ENCODE data around the gene ING3.

The ING3 gene

DNA sequence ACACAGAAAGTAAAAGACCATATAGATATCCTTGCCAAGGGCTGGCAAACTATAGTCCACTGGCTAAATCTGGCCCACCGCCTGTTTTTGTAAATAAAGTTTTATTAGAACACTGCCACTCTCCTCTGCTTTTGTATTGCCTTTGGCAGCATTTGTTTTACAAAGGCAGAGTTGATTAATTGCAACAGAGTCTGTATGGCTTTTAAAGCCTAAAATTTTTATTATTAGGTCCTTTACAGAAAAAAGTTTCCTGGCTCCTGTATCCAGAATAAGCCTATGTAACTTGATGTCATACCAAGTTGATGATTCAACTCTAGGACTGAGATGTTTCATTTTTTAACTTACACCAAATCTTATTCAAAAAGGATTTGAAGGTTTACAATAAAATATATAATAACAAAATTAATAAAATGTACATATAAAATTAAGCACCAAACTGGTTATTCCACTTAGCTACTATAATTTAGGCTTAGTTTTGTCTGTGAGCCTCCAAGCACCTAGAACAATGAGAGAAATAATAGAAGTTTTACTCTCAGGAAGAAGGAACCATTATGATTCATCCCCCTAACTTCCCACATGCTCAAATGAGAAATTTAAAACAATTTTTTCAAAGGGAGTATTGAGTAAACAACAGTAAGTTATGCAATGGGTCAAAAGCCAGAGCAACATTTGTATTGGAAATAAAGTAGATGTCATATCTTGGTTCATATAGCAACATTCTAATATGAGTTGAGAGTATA is 69.8 kb downstream of the ING3 start:
- no peak overlapping the region for H3K4me3 ChIP-seq (ENCODE audit: low read depth, low read length)
- TF ChIP-seq, protein P1, sequence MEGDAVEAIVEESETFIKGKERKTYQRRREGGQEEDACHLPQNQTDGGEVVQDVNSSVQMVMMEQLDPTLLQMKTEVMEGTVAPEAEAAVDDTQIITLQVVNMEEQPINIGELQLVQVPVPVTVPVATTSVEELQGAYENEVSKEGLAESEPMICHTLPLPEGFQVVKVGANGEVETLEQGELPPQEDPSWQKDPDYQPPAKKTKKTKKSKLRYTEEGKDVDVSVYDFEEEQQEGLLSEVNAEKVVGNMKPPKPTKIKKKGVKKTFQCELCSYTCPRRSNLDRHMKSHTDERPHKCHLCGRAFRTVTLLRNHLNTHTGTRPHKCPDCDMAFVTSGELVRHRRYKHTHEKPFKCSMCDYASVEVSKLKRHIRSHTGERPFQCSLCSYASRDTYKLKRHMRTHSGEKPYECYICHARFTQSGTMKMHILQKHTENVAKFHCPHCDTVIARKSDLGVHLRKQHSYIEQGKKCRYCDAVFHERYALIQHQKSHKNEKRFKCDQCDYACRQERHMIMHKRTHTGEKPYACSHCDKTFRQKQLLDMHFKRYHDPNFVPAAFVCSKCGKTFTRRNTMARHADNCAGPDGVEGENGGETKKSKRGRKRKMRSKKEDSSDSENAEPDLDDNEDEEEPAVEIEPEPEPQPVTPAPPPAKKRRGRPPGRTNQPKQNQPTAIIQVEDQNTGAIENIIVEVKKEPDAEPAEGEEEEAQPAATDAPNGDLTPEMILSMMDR (IDR thresholded peaks at IDR 0.05; ENCODE audit: low read depth, low read length): no peak
- DNase-seq (ENCODE audit: low read depth, low spot score): peak; percentile 79
- in situ Hi-C loops (cut with HindIII; ENCODE audit: low sequenced_read_pairs): no loop called here

DNA sequence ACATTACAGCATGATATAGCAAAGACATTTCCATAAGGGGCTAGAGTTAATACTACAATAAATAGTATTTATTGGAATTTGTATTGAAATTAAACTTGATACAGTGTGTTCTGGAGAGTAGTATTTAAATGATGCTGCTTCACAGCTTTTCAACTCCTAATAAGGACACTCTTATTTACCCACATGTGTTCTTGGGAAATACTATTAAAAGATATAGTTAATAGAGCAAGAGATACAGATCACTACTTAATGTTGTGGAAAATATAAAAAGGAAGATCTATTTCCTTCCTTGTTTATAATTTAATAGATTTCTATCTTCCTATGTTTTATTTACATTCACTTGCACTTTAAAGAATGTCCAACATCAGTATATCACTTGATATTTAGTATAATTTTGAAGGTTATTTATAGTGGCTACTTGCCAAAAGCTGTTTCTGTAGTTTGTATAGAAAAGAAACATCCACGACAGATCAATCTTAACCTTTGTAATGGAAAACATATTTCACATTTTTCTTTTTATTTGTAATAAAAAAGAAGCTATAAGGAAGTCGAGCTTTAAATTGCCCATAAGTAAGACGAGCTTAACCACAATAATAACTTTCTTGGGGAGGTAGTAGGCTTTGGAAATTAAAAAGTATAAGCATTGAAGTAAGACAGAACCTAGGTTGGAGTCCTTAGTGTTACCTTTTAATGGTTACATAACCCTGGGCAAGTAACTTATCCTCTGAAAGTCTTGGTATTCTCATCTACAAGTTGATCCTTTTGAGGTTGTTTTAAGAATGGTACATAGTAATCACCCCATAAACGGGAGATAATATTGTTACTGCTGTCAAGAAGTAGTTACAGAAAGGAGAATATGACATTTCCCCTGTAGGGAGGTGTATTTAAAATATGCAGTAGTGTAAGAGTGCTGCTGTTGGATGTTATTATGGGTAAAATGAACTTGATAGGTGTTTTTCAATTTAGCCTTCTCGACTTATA is 70.7 kb downstream of the ING3 start:
- TF ChIP-seq, protein P1 (IDR thresholded peaks at IDR 0.05; ENCODE audit: low read depth, low read length): no peak
- no peak for DNase-seq (ENCODE audit: low read depth, low spot score)
- no peak overlapping the region for H3K4me3 ChIP-seq (ENCODE audit: low read depth, low read length)
- in situ Hi-C loops (cut with HindIII; ENCODE audit: low sequenced_read_pairs): no loop called here

DNA sequence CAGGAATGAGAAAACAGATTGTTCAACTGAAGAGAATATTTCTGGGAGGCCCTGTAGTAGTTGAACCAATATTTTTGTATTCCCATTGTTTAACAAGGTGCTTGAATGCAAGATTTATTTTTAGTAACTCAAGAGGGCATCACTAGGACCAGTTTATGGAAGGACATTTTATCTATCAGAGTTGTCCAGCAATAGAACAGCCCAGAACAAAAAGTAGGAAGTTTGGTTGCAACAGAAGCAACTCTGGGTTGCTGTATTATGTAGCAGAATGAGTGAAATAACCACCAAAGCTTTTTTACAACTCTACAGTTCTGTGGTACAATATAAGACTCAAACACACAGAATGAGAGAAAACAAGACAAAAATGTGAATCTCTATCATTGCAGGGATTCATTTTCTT is 72.6 kb downstream of the ING3 start:
- no peak for DNase-seq (ENCODE audit: low read depth, low spot score)
- in situ Hi-C loops (cut with HindIII; ENCODE audit: low sequenced_read_pairs): no loop called here
- H3K4me3 ChIP-seq (ENCODE audit: low read depth, low read length): no peak overlapping the region
- TF ChIP-seq, protein P1 (IDR thresholded peaks at IDR 0.05; ENCODE audit: low read depth, low read length): no peak

DNA sequence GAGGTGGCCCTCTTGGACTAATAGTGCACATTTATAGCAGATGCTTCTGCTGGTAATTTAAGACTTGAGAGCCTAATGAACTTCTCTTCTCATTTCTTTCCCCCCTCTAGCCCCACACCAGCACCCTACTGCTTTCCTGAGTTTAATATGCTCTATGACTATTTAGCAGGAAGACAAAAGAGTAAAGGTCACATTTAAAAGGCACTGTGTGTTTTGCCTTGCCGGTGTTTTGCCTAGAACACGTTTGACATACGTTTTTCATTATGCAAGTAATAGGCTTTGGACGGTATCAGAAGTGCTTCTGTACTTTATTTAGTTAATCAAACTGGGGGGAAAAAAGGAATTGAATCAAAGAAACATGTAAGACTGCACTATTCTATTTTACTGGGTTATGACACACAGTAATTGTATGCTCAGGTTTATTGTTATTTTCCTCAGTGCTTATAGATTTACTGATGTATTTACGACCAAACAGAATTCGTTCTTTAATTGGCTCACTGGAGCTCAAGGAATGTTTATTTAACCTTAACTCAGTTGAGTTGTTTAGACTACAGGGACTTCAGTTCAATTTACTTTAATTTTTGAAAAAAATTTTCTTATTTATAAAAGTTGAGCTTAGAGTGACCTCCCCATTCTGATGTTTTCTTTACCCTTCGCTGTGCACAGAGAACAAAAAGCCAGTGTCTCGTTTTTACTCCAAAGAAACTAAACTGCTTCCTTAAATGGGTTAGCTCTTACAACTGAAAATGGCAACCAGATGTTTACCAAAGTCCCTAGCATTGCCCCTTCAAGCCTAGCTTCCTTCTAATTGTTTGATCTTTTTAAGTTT is 73.3 kb downstream of the ING3 start:
- TF ChIP-seq, protein P1 (IDR thresholded peaks at IDR 0.05; ENCODE audit: low read depth, low read length): no peak
- in situ Hi-C loops (cut with HindIII; ENCODE audit: low sequenced_read_pairs): no loop called here
- DNase-seq (ENCODE audit: low read depth, low spot score): peak; percentile 67
- H3K4me3 ChIP-seq (ENCODE audit: low read depth, low read length): no peak overlapping the region

DNA sequence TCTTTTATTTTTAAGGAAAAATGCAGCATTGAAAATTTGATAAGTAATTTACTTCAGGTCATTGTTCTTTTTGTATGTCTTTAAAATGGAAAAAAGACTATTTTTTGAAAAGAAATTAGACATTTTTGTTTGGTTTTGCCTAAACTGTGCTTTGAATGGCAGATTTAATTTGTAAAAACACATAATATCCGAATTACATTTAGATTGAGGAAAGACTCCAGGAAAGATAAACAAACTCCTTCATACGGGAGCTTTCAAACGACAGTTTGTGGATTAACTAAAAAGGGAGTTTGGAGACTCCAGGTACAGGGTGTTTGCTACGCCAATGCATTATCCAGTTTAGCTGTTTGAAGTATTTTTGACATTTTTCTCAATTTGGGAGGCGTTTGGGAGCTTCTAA is 74.0 kb downstream of the ING3 start:
- in situ Hi-C loops (cut with HindIII; ENCODE audit: low sequenced_read_pairs): no loop called here
- TF ChIP-seq, protein P1 (IDR thresholded peaks at IDR 0.05; ENCODE audit: low read depth, low read length): no peak
- no peak overlapping the region for H3K4me3 ChIP-seq (ENCODE audit: low read depth, low read length)
- DNase-seq (ENCODE audit: low read depth, low spot score): no peak

DNA sequence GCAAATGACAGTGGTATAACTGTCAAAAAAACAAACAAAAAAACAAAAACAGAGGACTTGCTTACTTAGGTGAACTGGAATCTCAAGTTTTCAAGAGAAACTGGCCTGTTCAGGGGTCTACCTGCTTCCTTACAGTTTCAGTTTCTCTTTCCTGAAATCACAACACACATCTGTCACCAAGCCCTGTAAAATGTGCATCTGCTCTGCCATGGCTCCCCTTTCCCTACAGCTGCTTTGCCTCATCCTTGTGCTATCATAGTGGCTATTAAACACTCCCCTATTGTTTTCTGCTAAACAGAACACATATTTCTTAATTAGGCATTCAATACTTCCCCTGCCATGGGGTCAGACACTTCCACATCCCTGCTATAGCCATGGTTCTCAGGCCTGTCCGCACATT is 75.6 kb downstream of the ING3 start:
- TF ChIP-seq, protein P1 (IDR thresholded peaks at IDR 0.05; ENCODE audit: low read depth, low read length): no peak
- DNase-seq (ENCODE audit: low read depth, low spot score): no peak
- in situ Hi-C loops (cut with HindIII; ENCODE audit: low sequenced_read_pairs): no loop called here
- H3K4me3 ChIP-seq (ENCODE audit: low read depth, low read length): no peak overlapping the region

Measured in astrocyte of the spinal cord (primary cell).